K562 (cell line): ENCODE measurements around the gene PACS2. TPM values are rescaled to one million over a fixed set of nuclear protein-coding genes. Genes with fewer than 3 reads are reported as not detected.

ENCODE experiments used
- ATAC-seq: fragments of 200-7000 bp; cut with Tn5 transposase; 3 replicates; pipeline ENCODE4 v1.9.1; 2020; ENCODE audit warnings: moderate library complexity
- BruUV-seq: library from RNA; stranded (reverse); fragments of 400-500 nt; replicated peaks from 2 replicates; lab custom pipeline; 2021; lab: Mats Ljungman, UMichigan
- CTCF ChIA-PET: fragments of 300-600 bp; formaldehyde crosslinking; extraction: SDS; loops from one replicate; lab custom pipeline; 2021; ENCODE audit warnings: low intra/inter-chr PET ratio; lab: Yijun Ruan, JAX
- POLR2A ChIA-PET: fragments of 300-600, 350-650 bp; sonication (Branson Sonifier 250); formaldehyde crosslinking; extraction: SDS; loops from one replicate; lab custom pipeline; 2021; ENCODE audit warnings: antibody characterized with exemption, inconsistent platforms; lab: Yijun Ruan, JAX
- DNase-seq, 4 experiments: peaks; one replicate each; pipeline versions ENCODE4 v3.0.0 to v3.0.0-alpha.2; 2011 to 2018; ENCODE audit warnings: low spot score in 3 of 4, mixed read lengths in 3 of 4; ENCODE audit errors: extremely low read depth in 1 of 4
- FAIRE-seq: peaks from 2 replicates; lab custom pipeline; 2011; peaks lifted over from hg19 to GRCh38; lab: Jason Lieb, UNC
- H2AFZ ChIP-seq: 2 replicates; pipeline ENCODE4 v1.6.0; 2011; ENCODE audit warnings: low read depth, low read length, control low read depth, inconsistent platforms
- H3K27ac ChIP-seq: fragments of 200-600 bp; 3 replicates; pipeline ENCODE4 v1.8.0; 2011; ENCODE audit warnings: low read depth, mild to moderate bottlenecking, control low read depth, inconsistent platforms, low read length, moderate library complexity, mixed read lengths; ENCODE audit errors: extremely low read depth
- H3K27me3 ChIP-seq, 2 experiments: fragments of 300-600 bp in 1 of 2; 2 replicates in 1 of 2; 3 replicates in 1 of 2; pipeline versions ENCODE4 v1.6.0 to v1.8.0; 2011; ENCODE audit warnings: inconsistent platforms in 2 of 2, low read length in 2 of 2, mild to moderate bottlenecking in 1 of 2, mixed read lengths in 1 of 2, moderate library complexity in 1 of 2; ENCODE audit not compliant: control insufficient read depth in 2 of 2, insufficient read depth in 2 of 2
- H3K36me3 ChIP-seq: fragments of 300-600 bp; 3 replicates; pipeline ENCODE4 v1.8.0; 2011; ENCODE audit warnings: mild to moderate bottlenecking, low read length, inconsistent platforms; ENCODE audit not compliant: control insufficient read depth, insufficient read depth
- H3K4me1 ChIP-seq, 2 experiments: fragments of 200-600 bp in 1 of 2; replicated peaks in 1 of 2; 2 replicates in 1 of 2; 3 replicates in 1 of 2; pipeline versions ENCODE4 v1.5.1 to v1.8.0; 2011; ENCODE audit warnings: inconsistent platforms in 2 of 2, low read length in 2 of 2, mild to moderate bottlenecking in 1 of 2, mixed read lengths in 1 of 2, moderate library complexity in 1 of 2; ENCODE audit not compliant: control insufficient read depth in 2 of 2, insufficient read depth in 2 of 2
- H3K4me2 ChIP-seq: 2 replicates; pipeline ENCODE4 v1.6.1; 2011; ENCODE audit warnings: low read length, control low read depth, inconsistent platforms, mixed read lengths; ENCODE audit not compliant: insufficient read depth
- H3K4me3 ChIP-seq: fragments of 200-600 bp; sonication (generic), shearing (Covaris generic); 2 replicates; pipeline ENCODE4 v1.5.1; 2016; ENCODE audit warnings: control low read depth, inconsistent platforms
- H3K79me2 ChIP-seq: fragments of 200-600 bp; 3 replicates; pipeline ENCODE4 v1.8.0; 2011; ENCODE audit warnings: low read length, inconsistent platforms; ENCODE audit not compliant: control insufficient read depth, insufficient read depth
- H3K9ac ChIP-seq, 2 experiments: 2 replicates each; pipeline versions ENCODE4 v1.6.0 to v1.6.1; 2011; ENCODE audit warnings: low read depth in 2 of 2, low read length in 2 of 2, control low read depth in 1 of 2, inconsistent platforms in 1 of 2, mild to moderate bottlenecking in 1 of 2, mixed read lengths in 1 of 2; ENCODE audit not compliant: insufficient read depth in 1 of 2
- H3K9me1 ChIP-seq: one replicate; pipeline ENCODE4 v1.6.0; 2011; ENCODE audit warnings: inconsistent platforms, mild to moderate bottlenecking, low read length, moderate library complexity; ENCODE audit not compliant: control insufficient read depth, insufficient read depth
- H3K9me3 ChIP-seq: replicated peaks from 2 replicates; pipeline ENCODE4 v1.5.1; 2011; ENCODE audit warnings: low read depth, low read length, inconsistent platforms; ENCODE audit not compliant: control insufficient read depth, insufficient read depth
- H4K20me1 ChIP-seq: replicated peaks from 2 replicates; pipeline ENCODE4 v1.6.1; 2011; ENCODE audit warnings: low read length, inconsistent platforms, mixed read lengths; ENCODE audit not compliant: control insufficient read depth, insufficient read depth
- ARID1B ChIP-seq: fragments of 450-650 bp; IDR thresholded peaks from 2 replicates; pipeline ENCODE4 v1.6.1; 2016; ENCODE audit warnings: antibody characterized with exemption, mild to moderate bottlenecking, inconsistent platforms
- BCL6 ChIP-seq: fragments of 250-450 bp; sonication (Bioruptor Pico); IDR thresholded peaks from 2 replicates; pipeline ENCODE4 v1.4.0; 2020
- CHD4 ChIP-seq: fragments of 200-600 bp; sonication (generic); IDR thresholded peaks from 3 replicates; pipeline ENCODE4 v1.6.1; 2012; ENCODE audit warnings: low read depth, mild to moderate bottlenecking, mixed read lengths, low read length, inconsistent platforms; ENCODE audit not compliant: insufficient read depth, insufficient replicate concordance, poor library complexity, severe bottlenecking
- HNRNPK ChIP-seq: fragments of 200-400 bp; formaldehyde crosslinking; IDR thresholded peaks from one replicate; pipeline ENCODE4 v1.6.1; 2018; ENCODE audit warnings: mild to moderate bottlenecking, low read depth, low read length; ENCODE audit not compliant: poor library complexity, severe bottlenecking
- HNRNPLL ChIP-seq: fragments of 200-400 bp; formaldehyde crosslinking; IDR thresholded peaks from 2 replicates; pipeline ENCODE4 v1.6.1; 2017; ENCODE audit warnings: low read length, low read depth, mild to moderate bottlenecking; ENCODE audit not compliant: poor library complexity, severe bottlenecking
- PHF8 ChIP-seq: fragments of 200-600 bp; sonication (generic); IDR thresholded peaks from 2 replicates; pipeline ENCODE4 v1.6.1; 2012; ENCODE audit warnings: mixed run types, mild to moderate bottlenecking, inconsistent platforms, low read length, moderate library complexity, borderline replicate concordance
- YY1 ChIP-seq, 3 experiments: IDR thresholded peaks; 2 replicates each; pipeline ENCODE4 v1.6.1; 2011; ENCODE audit warnings: low read length in 2 of 3, mild to moderate bottlenecking in 2 of 3, moderate library complexity in 2 of 3, borderline replicate concordance in 1 of 3, control low read depth in 1 of 3, low read depth in 1 of 3; ENCODE audit not compliant: insufficient read depth in 3 of 3, insufficient replicate concordance in 2 of 3, control insufficient read depth in 1 of 3, insufficient read length in 1 of 3; ENCODE audit errors: extremely low read depth in 1 of 3
- ZNF3 ChIP-seq: fragments of 250-450 bp; sonication (Bioruptor Pico); IDR thresholded peaks from 2 replicates; pipeline ENCODE4 v1.5.0; 2021; ENCODE audit warnings: mild to moderate bottlenecking, moderate library complexity
- ZNF778 ChIP-seq: fragments of 450-650 bp; formaldehyde crosslinking; IDR thresholded peaks from 2 replicates; pipeline ENCODE4 v1.4.0; 2020; ENCODE audit warnings: mild to moderate bottlenecking, moderate library complexity
- WGBS: fragments of 100-300 bp; shearing (Covaris generic); methylation state at CpG from one replicate; pipeline ENCODE4 v1.1.6; 2016; ENCODE audit warnings: low coverage, mixed read lengths; ENCODE audit not compliant: insufficient coverage; ENCODE audit errors: missing lambda C conversion rate; 5-methylcytosine and 5-hydroxymethylcytosine counted together
- in situ Hi-C: fragments of 300-500 bp; cut with MboI; formaldehyde crosslinking; loops from 4 replicates; pipeline ENCODE4 v1.15.0; 2018; ENCODE audit warnings: inconsistent platforms, mixed read lengths
- intact Hi-C: fragments of 100-400 bp; cut with micrococcal nuclease; formaldehyde crosslinking; loops from 2 replicates; pipeline ENCODE4 v1.14.2; 2022
- polyA plus RNA-seq, 8 experiments: library from polyadenylated mRNA; depleted of rRNA in 4 of 8; stranded (reverse) in 5 of 8; unstranded in 3 of 8; fragments of >200 nt; fragmentation: Nextera tagmentation in 2 of 8; fragmentation: Illumina TruSeq in 1 of 8; extraction: Ambion mirVana in 2 of 8; extraction: Trizol in 1 of 8; gene quantifications; 2 replicates each; pipeline versions ENCODE4 v1.2.1 to v1.2.3, GENCODE V29; 2011 to 2014; ENCODE audit warnings: inconsistent platforms in 1 of 8, missing spikeins in 1 of 8
- total RNA-seq, 7 experiments: library from RNA; depleted of rRNA in 6 of 7; stranded (reverse); fragments of >200 nt in 6 of 7; fragmentation: Illumina TruSeq in 2 of 7; extraction: Trizol in 2 of 7; gene quantifications; 2 replicates each; pipeline versions ENCODE4 v1.2.1 to v1.2.3, GENCODE V29; 2011 to 2021; ENCODE audit warnings: low replicate concordance in 1 of 7
- TF ChIP-seq, protein P1 (sequence below): sonication (generic); formaldehyde crosslinking; IDR thresholded peaks from 2 replicates; pipeline ENCODE4 v1.8.0; 2022; ENCODE audit warnings: mild to moderate bottlenecking, missing genetic modification reagents
- TF ChIP-seq, protein P2 (sequence below): fragments of 450-650 bp; formaldehyde crosslinking; IDR thresholded peaks from 2 replicates; pipeline ENCODE4 v1.4.0; 2020; ENCODE audit warnings: mild to moderate bottlenecking, moderate library complexity
- TF ChIP-seq, protein P3 (sequence below): sonication (generic); formaldehyde crosslinking; IDR thresholded peaks from 2 replicates; pipeline ENCODE4 v1.8.1; 2023; ENCODE audit warnings: mild to moderate bottlenecking, missing genetic modification reagents
- TF ChIP-seq, protein P4 (sequence below), 2 experiments: fragments of 450-650 bp in 1 of 2; sonication (generic) in 1 of 2; formaldehyde crosslinking; conservative IDR thresholded peaks; 2 replicates each; pipeline versions ENCODE4 v1.4.0 to v1.8.1; 2020 to 2022; ENCODE audit warnings: mild to moderate bottlenecking in 1 of 2, missing genetic modification reagents in 1 of 2

Gene PACS2
- total and polyA plus RNA-seq, 9 of the 15 experiments (the other 6 are each of a cell fraction or from before 2014, with no cell fraction given), result 0.11 to 20.8 (median 9.9) TPM

DNA sequence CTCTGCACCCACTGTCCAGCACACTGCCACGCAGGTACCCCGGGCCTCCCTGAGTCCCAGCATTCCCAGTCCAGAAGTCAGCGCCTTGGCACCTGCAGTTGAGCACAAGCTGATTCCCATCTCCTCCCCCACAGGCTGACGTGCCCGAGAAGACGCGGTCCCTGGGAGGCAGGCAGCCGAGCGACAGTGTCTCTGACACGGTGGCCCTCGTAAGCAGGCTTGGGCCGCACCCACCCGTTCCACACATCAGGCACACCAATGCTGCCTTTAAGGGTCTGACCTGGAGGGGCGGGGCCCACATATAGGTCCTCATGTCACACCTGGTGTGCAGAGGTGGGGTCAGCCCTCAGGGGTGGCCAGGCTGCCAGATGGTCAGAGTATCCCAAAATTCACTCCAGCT lies 65.4 kb downstream of the PACS2 start:
- no peak overlapping the region for H2AFZ ChIP-seq
- in situ Hi-C loops (no loop called here), intact Hi-C loops (no loop called here)
- no peak overlapping the region for H3K4me3 ChIP-seq
- TF ChIP-seq PHF8, result no peak
- TF ChIP-seq ZNF778 (CRISPR knock-in tag), result no peak
- no peak for TF ChIP-seq HNRNPLL
- TF ChIP-seq, protein P1, sequence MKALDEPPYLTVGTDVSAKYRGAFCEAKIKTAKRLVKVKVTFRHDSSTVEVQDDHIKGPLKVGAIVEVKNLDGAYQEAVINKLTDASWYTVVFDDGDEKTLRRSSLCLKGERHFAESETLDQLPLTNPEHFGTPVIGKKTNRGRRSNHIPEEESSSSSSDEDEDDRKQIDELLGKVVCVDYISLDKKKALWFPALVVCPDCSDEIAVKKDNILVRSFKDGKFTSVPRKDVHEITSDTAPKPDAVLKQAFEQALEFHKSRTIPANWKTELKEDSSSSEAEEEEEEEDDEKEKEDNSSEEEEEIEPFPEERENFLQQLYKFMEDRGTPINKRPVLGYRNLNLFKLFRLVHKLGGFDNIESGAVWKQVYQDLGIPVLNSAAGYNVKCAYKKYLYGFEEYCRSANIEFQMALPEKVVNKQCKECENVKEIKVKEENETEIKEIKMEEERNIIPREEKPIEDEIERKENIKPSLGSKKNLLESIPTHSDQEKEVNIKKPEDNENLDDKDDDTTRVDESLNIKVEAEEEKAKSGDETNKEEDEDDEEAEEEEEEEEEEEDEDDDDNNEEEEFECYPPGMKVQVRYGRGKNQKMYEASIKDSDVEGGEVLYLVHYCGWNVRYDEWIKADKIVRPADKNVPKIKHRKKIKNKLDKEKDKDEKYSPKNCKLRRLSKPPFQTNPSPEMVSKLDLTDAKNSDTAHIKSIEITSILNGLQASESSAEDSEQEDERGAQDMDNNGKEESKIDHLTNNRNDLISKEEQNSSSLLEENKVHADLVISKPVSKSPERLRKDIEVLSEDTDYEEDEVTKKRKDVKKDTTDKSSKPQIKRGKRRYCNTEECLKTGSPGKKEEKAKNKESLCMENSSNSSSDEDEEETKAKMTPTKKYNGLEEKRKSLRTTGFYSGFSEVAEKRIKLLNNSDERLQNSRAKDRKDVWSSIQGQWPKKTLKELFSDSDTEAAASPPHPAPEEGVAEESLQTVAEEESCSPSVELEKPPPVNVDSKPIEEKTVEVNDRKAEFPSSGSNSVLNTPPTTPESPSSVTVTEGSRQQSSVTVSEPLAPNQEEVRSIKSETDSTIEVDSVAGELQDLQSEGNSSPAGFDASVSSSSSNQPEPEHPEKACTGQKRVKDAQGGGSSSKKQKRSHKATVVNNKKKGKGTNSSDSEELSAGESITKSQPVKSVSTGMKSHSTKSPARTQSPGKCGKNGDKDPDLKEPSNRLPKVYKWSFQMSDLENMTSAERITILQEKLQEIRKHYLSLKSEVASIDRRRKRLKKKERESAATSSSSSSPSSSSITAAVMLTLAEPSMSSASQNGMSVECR (CRISPR knock-in tag), result no peak
- no peak for TF ChIP-seq HNRNPK
- no peak for TF ChIP-seq ZNF3 (CRISPR knock-in tag)
- TF ChIP-seq, protein P2, sequence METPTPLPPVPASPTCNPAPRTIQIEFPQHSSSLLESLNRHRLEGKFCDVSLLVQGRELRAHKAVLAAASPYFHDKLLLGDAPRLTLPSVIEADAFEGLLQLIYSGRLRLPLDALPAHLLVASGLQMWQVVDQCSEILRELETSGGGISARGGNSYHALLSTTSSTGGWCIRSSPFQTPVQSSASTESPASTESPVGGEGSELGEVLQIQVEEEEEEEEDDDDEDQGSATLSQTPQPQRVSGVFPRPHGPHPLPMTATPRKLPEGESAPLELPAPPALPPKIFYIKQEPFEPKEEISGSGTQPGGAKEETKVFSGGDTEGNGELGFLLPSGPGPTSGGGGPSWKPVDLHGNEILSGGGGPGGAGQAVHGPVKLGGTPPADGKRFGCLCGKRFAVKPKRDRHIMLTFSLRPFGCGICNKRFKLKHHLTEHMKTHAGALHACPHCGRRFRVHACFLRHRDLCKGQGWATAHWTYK (CRISPR knock-in tag), result no peak
- TF ChIP-seq CHD4, result no peak
- TF ChIP-seq BCL6 (CRISPR knock-in tag), result no peak
- TF ChIP-seq, protein P3, sequence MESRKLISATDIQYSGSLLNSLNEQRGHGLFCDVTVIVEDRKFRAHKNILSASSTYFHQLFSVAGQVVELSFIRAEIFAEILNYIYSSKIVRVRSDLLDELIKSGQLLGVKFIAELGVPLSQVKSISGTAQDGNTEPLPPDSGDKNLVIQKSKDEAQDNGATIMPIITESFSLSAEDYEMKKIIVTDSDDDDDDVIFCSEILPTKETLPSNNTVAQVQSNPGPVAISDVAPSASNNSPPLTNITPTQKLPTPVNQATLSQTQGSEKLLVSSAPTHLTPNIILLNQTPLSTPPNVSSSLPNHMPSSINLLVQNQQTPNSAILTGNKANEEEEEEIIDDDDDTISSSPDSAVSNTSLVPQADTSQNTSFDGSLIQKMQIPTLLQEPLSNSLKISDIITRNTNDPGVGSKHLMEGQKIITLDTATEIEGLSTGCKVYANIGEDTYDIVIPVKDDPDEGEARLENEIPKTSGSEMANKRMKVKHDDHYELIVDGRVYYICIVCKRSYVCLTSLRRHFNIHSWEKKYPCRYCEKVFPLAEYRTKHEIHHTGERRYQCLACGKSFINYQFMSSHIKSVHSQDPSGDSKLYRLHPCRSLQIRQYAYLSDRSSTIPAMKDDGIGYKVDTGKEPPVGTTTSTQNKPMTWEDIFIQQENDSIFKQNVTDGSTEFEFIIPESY (CRISPR knock-in tag), result no peak
- TF ChIP-seq YY1 (IDR thresholded peaks at IDR 0.05; ENCODE audit: borderline replicate concordance in 1 of 3, control insufficient read depth in 1 of 3, extremely low read depth in 1 of 3, insufficient read depth in 3 of 3, insufficient read length in 1 of 3, insufficient replicate concordance in 2 of 3, low read depth in 1 of 3, low read length in 2 of 3), result no peak
- TF ChIP-seq ARID1B, result no peak
- TF ChIP-seq, protein P4, sequence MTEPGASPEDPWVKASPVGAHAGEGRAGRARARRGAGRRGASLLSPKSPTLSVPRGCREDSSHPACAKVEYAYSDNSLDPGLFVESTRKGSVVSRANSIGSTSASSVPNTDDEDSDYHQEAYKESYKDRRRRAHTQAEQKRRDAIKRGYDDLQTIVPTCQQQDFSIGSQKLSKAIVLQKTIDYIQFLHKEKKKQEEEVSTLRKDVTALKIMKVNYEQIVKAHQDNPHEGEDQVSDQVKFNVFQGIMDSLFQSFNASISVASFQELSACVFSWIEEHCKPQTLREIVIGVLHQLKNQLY (CRISPR knock-in tag; conservative IDR thresholded peaks at IDR 0.05), result no peak
- no TSS peak for BruUV-seq
- H4K20me1 ChIP-seq, result no peaks in the 10 kb centered on the region
- ATAC-seq (no peak), DNase-seq (no peak), FAIRE-seq (no peak)
- no peaks in the 10 kb centered on the region for H3K79me2 ChIP-seq
- ChIA-PET POLR2A (no interaction called here), CTCF (no interaction called here)
- no peaks in the 10 kb centered on the region for H3K27me3 ChIP-seq
- H3K9ac ChIP-seq, result no peak overlapping the region
- no peak overlapping the region for H3K4me2 ChIP-seq
- no peaks in the 10 kb centered on the region for H3K9me3 ChIP-seq
- H3K4me1 ChIP-seq, result peaks cover 8 to 28% of the 10 kb centered on the region in 2 experiments; a peak in 4 of 5 replicates
- no CpG with 5 or more reads among the region's 14 CpGs for WGBS
- H3K36me3 ChIP-seq, result no peaks in the 10 kb centered on the region
- no peak overlapping the region for H3K27ac ChIP-seq
- no peaks in the 10 kb centered on the region for H3K9me1 ChIP-seq
